ENCODE measurements around the gene PHKA1. TPM values are rescaled to one million over a fixed set of nuclear protein-coding genes. Genes with fewer than 3 reads are reported as not detected.

PHKA1 gene
- total RNA-seq, 1 experiment from 2014 or later = 17.2 TPM

GRCh38 chrX:72666451-72666850 lies 47.7 kb downstream of the PHKA1 start:
- Histone ChIP-seq H3K27ac (no peak overlapping the region), H3K4me3 (no peak overlapping the region), H3K4me1 (replicated peaks; ENCODE audit: insufficient read depth) (0 out of 2 replicates have a peak, but pooled peaks cover 4% of the 10 kb centered on the region), H3K4me2 (no peak overlapping the region), H4K20me1 (ENCODE audit: insufficient read depth) (no peaks in the 10 kb centered on the region), H3K27me3 (ENCODE audit: insufficient read depth, low read depth) (no peaks in the 10 kb centered on the region), H3K79me2 (ENCODE audit: low read depth) (no peaks in the 10 kb centered on the region), H3K9me3 (ENCODE audit: insufficient read depth, low read depth) (0 out of 2 replicates have a peak, but pooled peaks cover 3% of the 10 kb centered on the region), H3F3A (ENCODE audit: insufficient read depth, low read depth) (no peaks in the 10 kb centered on the region), H3K9me2 (ENCODE audit: insufficient read depth) (no peaks in the 10 kb centered on the region), H3K36me3 (ENCODE audit: low read depth) (no peaks in the 10 kb centered on the region), H2AFZ (no peak overlapping the region)
- BruUV-seq (replicated peaks) = no TSS peak
- no peak for DNase-seq
- ChIA-PET CTCF (no interaction called here), POLR2A (ENCODE audit: unreplicated experiment) (interaction anchor here (0.5 kb wide), 1 partner anchor 10 kb away, joined by 6 read pairs; no protein-coding TSS in a partner anchor)
- no peak for TF ChIP-seq CTCF (conservative IDR thresholded peaks at IDR 0.05)
- intact Hi-C loops (cut with micrococcal nuclease; ENCODE audit: unreplicated experiment) = no loop called here

- BruUV-seq (replicated peaks) = no TSS peak
- H3K9me3 ChIP-seq (ENCODE audit: insufficient read depth, low read depth) = 0 out of 2 replicates have a peak, but pooled peaks cover 3% of the 10 kb centered on the region
- no peak overlapping the region for H3K4me2 ChIP-seq
- no peak overlapping the region for H3K27ac ChIP-seq
- CTCF ChIA-PET = no interaction called here
- H3K79me2 ChIP-seq (ENCODE audit: low read depth) = no peaks in the 10 kb centered on the region
- H3K4me1 ChIP-seq (replicated peaks; ENCODE audit: insufficient read depth) = 0 out of 2 replicates have a peak, but pooled peaks cover 4% of the 10 kb centered on the region
- POLR2A ChIA-PET (ENCODE audit: unreplicated experiment) = no interaction called here
- no peak overlapping the region for H3K4me3 ChIP-seq
- intact Hi-C loops (cut with micrococcal nuclease; ENCODE audit: unreplicated experiment) = no loop called here
- no peaks in the 10 kb centered on the region for H3K36me3 ChIP-seq (ENCODE audit: low read depth)
- no peaks in the 10 kb centered on the region for H3K27me3 ChIP-seq (ENCODE audit: insufficient read depth, low read depth)
- no peak for DNase-seq
- no peaks in the 10 kb centered on the region for H3F3A ChIP-seq (ENCODE audit: insufficient read depth, low read depth)
- no peaks in the 10 kb centered on the region for H3K9me2 ChIP-seq (ENCODE audit: insufficient read depth)
- H4K20me1 ChIP-seq (ENCODE audit: insufficient read depth) = no peaks in the 10 kb centered on the region
- H2AFZ ChIP-seq = no peak overlapping the region
- TF ChIP-seq CTCF (conservative IDR thresholded peaks at IDR 0.05) = no peak
- TF ChIP-seq EZH2 (IDR thresholded peaks at IDR 0.05; ENCODE audit: low read depth) = no peak
Measured at GRCh38 chrX:72663737-72664136, 50.4 kb downstream of the PHKA1 start.

GRCh38 chrX:72662020-72662747 lies 51.9 kb downstream of the PHKA1 start:
- Histone ChIP-seq H3K4me3 (no peak overlapping the region), H3K4me2 (no peak overlapping the region), H3K79me2 (ENCODE audit: low read depth) (no peaks in the 10 kb centered on the region), H3F3A (ENCODE audit: insufficient read depth, low read depth) (no peaks in the 10 kb centered on the region), H3K9me3 (ENCODE audit: insufficient read depth, low read depth) (0 out of 2 replicates have a peak, but pooled peaks cover 3% of the 10 kb centered on the region), H3K27me3 (ENCODE audit: insufficient read depth, low read depth) (no peaks in the 10 kb centered on the region), H3K4me1 (replicated peaks; ENCODE audit: insufficient read depth) (0 out of 2 replicates have a peak, but pooled peaks cover 4% of the 10 kb centered on the region), H3K27ac (no peak overlapping the region), H2AFZ (no peak overlapping the region), H3K9me2 (ENCODE audit: insufficient read depth) (no peaks in the 10 kb centered on the region), H4K20me1 (ENCODE audit: insufficient read depth) (no peaks in the 10 kb centered on the region), H3K36me3 (ENCODE audit: low read depth) (no peaks in the 10 kb centered on the region)
- intact Hi-C loops (cut with micrococcal nuclease; ENCODE audit: unreplicated experiment) = no loop called here
- BruUV-seq (replicated peaks) = no TSS peak
- DNase-seq = no peak
- TF ChIP-seq CTCF (conservative IDR thresholded peaks at IDR 0.05) (no peak), EZH2 (IDR thresholded peaks at IDR 0.05; ENCODE audit: low read depth) (no peak)
- CTCF ChIA-PET = no interaction called here
- POLR2A ChIA-PET (ENCODE audit: unreplicated experiment) = no interaction called here
